GM12864 (cell line): ENCODE measurements around the gene LUC7L3.

Experiments used
- DNase-seq: peaks from one replicate; pipeline ENCODE4 v3.0.0-alpha.2; 2011; ENCODE audit warnings: low read depth
- H3K4me3 ChIP-seq: 2 replicates; pipeline ENCODE4 v1.5.1; 2011; ENCODE audit warnings: mild to moderate bottlenecking, low read depth, low read length, control low read depth
- TF ChIP-seq, protein P1 (sequence below): IDR thresholded peaks from 2 replicates; pipeline ENCODE4 v1.5.1; 2011; ENCODE audit warnings: low read depth, mild to moderate bottlenecking, moderate library complexity, low read length, control low read depth, inconsistent platforms; ENCODE audit errors: missing control alignments

The LUC7L3 gene

DNA sequence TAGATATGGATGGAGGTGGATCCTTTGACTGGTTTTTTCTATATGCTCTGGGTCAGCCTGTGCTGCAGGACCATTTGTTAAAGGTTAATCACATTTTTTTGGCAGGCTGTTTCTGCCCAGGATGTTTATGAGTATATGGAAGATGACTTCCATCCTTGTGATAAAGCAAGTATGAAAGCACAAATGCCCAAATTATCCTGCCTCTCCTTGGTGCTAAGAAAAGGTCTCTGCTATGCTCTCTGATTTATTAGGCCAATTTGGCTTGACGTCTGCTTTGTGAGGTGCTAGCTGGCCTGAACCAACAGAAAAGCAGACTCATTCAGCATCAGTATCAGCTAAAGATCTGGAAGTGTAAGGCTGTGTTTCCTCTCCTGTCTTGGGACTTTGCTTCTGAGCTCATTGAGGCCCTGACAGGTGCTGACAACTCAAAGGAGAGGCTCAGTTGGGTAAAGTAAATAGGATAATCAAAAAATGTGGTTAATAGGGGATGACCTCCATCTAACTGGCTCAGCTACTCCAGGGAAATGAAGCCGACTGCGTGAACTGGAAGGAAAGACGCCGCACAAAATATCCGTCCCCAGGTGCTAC, 26.9 kb upstream of the LUC7L3 start:
- no peak for DNase-seq
- TF ChIP-seq, protein P1, sequence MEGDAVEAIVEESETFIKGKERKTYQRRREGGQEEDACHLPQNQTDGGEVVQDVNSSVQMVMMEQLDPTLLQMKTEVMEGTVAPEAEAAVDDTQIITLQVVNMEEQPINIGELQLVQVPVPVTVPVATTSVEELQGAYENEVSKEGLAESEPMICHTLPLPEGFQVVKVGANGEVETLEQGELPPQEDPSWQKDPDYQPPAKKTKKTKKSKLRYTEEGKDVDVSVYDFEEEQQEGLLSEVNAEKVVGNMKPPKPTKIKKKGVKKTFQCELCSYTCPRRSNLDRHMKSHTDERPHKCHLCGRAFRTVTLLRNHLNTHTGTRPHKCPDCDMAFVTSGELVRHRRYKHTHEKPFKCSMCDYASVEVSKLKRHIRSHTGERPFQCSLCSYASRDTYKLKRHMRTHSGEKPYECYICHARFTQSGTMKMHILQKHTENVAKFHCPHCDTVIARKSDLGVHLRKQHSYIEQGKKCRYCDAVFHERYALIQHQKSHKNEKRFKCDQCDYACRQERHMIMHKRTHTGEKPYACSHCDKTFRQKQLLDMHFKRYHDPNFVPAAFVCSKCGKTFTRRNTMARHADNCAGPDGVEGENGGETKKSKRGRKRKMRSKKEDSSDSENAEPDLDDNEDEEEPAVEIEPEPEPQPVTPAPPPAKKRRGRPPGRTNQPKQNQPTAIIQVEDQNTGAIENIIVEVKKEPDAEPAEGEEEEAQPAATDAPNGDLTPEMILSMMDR, result no peak
- no peak overlapping the region for H3K4me3 ChIP-seq

DNA sequence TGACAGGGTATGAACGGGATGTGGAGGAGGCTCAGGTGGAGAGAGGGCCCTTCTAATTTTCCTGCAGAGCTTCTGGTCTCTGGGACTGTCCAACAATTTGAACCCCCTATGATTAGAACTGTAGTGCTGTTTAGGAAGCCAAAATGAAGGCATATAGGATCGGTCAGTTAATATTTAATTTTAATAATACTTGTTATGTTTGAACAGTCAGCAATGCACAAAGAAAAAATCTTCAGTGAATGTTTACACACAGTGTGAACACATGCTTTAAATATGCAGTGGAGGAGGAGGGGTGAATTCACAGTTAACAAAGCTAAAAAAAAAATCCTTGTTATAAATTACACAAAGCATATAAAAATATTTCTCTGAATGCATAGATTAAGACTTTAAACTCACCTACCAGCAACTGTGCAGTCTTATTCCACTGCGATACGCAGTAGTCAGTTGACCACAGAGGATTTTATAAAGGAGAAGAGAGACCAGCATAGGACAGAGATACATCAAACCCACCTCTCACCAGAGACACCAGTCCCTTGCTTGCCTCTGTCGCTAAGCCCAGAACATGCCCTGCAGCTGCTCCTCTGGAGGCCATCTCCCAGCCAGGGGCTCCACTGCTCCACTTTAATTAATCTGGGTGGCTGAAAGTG, 26.2 kb upstream of the LUC7L3 start:
- DNase-seq, result no peak
- no peak overlapping the region for H3K4me3 ChIP-seq
- TF ChIP-seq, protein P1, result no peak

DNA sequence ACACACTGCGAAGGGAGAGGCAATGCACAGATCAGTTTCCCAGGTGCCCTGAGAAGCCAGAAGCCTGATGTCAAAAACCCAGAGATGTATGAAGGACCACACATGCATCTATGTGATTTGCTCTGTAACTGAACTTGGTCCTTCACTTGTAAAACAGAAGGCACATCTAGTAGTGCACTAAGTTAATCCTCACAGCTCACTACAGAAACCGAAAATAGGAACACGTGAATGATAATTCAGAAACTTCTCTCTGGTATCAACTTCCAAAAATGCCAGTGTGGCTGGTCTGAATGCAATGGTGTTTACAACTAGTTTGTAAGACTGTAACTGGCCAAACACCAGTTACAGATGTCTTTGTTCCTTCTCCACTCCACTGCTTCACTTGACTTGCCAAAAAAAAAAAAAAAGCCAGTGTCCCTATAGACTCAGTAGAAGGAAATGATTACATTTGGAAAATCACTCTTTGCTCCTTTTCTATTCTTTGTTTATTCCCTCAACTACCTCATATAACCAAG, 23.0 kb upstream of the LUC7L3 start:
- H3K4me3 ChIP-seq, result no peak overlapping the region
- TF ChIP-seq, protein P1, result no peak
- no peak for DNase-seq

DNA sequence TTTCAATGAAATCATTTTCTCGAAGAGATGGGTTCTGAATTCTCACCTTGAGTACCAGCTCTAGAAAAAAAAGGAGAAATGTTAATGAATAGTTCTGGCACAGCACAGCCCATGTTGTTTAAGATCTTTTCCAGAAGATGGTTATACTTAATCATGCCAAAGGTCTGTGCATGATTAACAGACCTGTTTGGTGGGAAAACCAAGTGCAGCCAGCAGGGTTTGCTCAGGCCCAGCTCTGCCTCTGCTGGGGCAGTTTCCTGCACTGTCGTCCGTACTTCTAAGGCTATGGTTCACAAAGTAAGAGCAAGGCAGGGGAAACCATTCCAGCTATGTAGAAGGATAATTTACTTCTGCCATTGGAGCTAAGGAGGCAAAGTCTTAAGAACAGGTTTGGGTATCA, 22.3 kb upstream of the LUC7L3 start:
- TF ChIP-seq, protein P1, result no peak
- DNase-seq, result no peak
- no peak overlapping the region for H3K4me3 ChIP-seq

DNA sequence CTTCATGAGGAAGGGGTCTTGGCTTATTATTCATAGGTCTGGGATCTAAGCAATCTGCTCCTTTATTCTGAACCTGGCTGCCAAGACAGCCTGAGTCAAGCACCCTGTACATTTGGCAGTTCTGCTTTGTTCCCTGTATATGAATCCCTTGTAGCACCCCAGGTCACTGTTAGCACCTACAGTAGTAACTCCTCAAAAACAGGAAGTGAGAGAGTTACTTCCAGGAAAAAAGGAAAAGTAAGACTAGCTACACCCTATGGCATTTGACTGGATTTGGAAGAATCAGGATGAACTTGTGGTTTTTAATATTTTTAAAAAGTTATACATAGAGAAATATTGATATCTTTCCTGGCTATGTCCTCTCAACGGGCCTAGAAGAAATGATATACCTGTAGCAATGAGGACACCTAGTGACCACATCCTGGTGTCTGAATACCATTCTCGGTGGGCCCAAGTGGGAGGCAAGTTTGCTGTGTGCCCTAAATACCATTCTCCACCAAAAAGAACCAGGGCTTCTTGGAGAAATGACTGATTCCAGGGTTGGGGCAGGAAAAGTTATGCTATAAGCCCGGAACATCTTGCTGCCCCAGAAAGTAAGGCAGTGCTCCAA, 21.6 kb upstream of the LUC7L3 start:
- H3K4me3 ChIP-seq, result no peak overlapping the region
- TF ChIP-seq, protein P1, result no peak
- DNase-seq, result no peak

DNA sequence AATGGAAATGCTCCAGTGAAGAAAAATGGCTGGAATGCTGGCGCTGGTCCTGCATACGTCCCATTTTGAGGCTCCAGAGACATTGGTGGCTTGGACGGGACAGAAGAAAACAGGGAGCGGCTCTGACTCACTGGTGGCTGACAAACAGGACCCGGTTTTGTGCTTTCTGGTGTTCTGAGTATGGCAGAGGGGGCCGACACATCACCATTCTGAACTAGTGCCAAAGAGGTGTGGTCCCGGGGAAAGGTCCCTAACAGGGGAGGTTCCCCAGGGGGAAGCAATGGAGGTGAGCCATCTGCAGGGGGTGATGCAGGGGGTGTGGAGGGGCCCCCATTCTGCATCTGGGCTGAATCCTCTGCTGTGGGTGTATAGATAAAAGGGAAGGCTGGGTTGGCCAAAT, 20.0 kb upstream of the LUC7L3 start:
- no peak for DNase-seq
- TF ChIP-seq, protein P1, result no peak
- no peak overlapping the region for H3K4me3 ChIP-seq
